Lung (tissue), 16 donors: ENCODE results near the gene WNT8B. TPM values are rescaled to one million over a fixed set of nuclear protein-coding genes. Genes with fewer than 3 reads are reported as not detected.

Source experiments
- ATAC-seq: fragments of 200-7000 bp; cut with Tn5 transposase; one replicate; pipeline ENCODE4 v1.9.1; 2020; ENCODE audit warnings: moderate number of reproducible peaks; ENCODE audit not compliant: insufficient read depth, low FRiP score
- DNase-seq, 3 donors: peaks; one replicate each; pipeline ENCODE4 v3.0.0-alpha.2; 2013 to 2017
- H3K27ac ChIP-seq, 2 donors: one replicate each; pipeline ENCODE4 v1.5.1; 2013; ENCODE audit warnings: mild to moderate bottlenecking in 2 of 2, moderate library complexity in 2 of 2, control low read depth in 1 of 2, inconsistent platforms in 1 of 2, low read depth in 1 of 2, low read length in 1 of 2
- H3K27me3 ChIP-seq, 3 donors: one replicate each; pipeline ENCODE4 v1.5.1; 2013; ENCODE audit warnings: low read length in 2 of 3; ENCODE audit not compliant: control insufficient read depth in 3 of 3, insufficient read depth in 3 of 3
- H3K36me3 ChIP-seq, 4 donors: one replicate each; pipeline ENCODE4 v1.5.1; 2013; ENCODE audit warnings: low read length in 4 of 4, mild to moderate bottlenecking in 1 of 4, moderate library complexity in 1 of 4; ENCODE audit not compliant: control insufficient read depth in 4 of 4, insufficient read depth in 4 of 4
- H3K4me1 ChIP-seq, 5 donors: one replicate each; pipeline ENCODE4 v1.5.1; 2013; ENCODE audit warnings: low read length in 5 of 5, mild to moderate bottlenecking in 2 of 5, moderate library complexity in 1 of 5; ENCODE audit not compliant: control insufficient read depth in 5 of 5, insufficient read depth in 5 of 5
- H3K4me3 ChIP-seq: one replicate; pipeline ENCODE4 v1.5.1; 2013; ENCODE audit warnings: mild to moderate bottlenecking, control low read depth, moderate library complexity
- H3K9ac ChIP-seq, 2 donors: one replicate each; pipeline ENCODE4 v1.5.1; 2013; ENCODE audit warnings: low read length in 2 of 2, control low read depth in 1 of 2; ENCODE audit not compliant: insufficient read depth in 1 of 2
- H3K9me3 ChIP-seq, 4 donors: one replicate each; pipeline ENCODE4 v1.5.1; 2013; ENCODE audit warnings: low read length in 3 of 4, mild to moderate bottlenecking in 1 of 4, moderate library complexity in 1 of 4; ENCODE audit not compliant: control insufficient read depth in 4 of 4, insufficient read depth in 3 of 4
- WGBS, 2 donors: extraction: QIAGEN DNeasy Blood & Tissue Kit; methylation state at CpG; one replicate each; pipeline ENCODE4 v1.1.7; 2013; 5-methylcytosine and 5-hydroxymethylcytosine counted together
- long read RNA-seq, 5 donors: transcript quantifications; one replicate each; lab custom pipeline, GENCODE V29; 2026
- polyA plus RNA-seq, 2 donors: library from polyadenylated mRNA; stranded (reverse); fragments of 200-250 nt; gene quantifications; one replicate each; pipeline ENCODE4 v1.2.1, GENCODE V29; 2013
- total RNA-seq, 2 donors: library from RNA; depleted of rRNA in 1 of 2; stranded (reverse); fragments of >200 nt in 1 of 2; gene quantifications; one replicate each; pipeline ENCODE4 v1.2.1, GENCODE V29; 2014 to 2021
- TF ChIP-seq, protein P1 (sequence below): IDR thresholded peaks from 2 replicates; pipeline ENCODE4 v1.5.1; 2012; ENCODE audit warnings: mild to moderate bottlenecking; ENCODE audit errors: control extremely low read depth, extremely low read depth
- donor health status: control.
- donor health status: control.
- donor health status: Bipolar disorder and iron deficiency.
- donor health status: healthy.
- donor health status: DM: yes; HTN: yes; CAD: no.

Gene WNT8B, protein sequence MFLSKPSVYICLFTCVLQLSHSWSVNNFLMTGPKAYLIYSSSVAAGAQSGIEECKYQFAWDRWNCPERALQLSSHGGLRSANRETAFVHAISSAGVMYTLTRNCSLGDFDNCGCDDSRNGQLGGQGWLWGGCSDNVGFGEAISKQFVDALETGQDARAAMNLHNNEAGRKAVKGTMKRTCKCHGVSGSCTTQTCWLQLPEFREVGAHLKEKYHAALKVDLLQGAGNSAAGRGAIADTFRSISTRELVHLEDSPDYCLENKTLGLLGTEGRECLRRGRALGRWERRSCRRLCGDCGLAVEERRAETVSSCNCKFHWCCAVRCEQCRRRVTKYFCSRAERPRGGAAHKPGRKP
- under 1 TPM in 1 of 2 donors, not detected in 1; 0.15 TPM for total RNA-seq
- under 1 TPM; 0.02 to 0.04 TPM for polyA plus RNA-seq
- long read RNA-seq, donor 1 = 0 reads
- long read RNA-seq, donor 2 = 0 reads
- long read RNA-seq, donor 3 = 0 reads
- long read RNA-seq, donor 4 = 0 reads
- long read RNA-seq, donor 5 = 0 reads

DNA sequence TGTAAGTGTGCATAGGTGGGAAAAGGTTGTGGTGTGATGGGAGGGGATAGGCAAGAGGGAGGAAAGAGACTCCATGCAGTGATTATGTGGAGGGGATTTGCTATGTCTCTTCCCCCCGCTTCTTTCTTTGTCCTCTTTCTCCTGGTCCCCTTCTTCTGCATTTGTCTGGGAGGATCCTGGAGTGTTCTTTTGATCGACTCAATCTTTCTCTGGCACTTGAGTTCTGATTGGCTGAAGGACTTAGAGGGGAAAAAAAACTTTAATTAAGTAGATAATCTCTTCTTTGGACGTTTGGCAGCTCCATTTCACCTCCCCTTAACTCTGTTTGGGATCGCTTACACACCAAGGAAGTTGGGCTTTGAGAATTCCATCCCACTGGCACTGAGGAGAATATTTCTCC lies at the start of gene WNT8B:
Gene WNT8B (plus strand): TSS at position 301 of the 400 bp plus-strand sequence. CDS start 160 bp downstream, outside the sequence.
- ATAC-seq = no peak
- TF ChIP-seq, protein P1, sequence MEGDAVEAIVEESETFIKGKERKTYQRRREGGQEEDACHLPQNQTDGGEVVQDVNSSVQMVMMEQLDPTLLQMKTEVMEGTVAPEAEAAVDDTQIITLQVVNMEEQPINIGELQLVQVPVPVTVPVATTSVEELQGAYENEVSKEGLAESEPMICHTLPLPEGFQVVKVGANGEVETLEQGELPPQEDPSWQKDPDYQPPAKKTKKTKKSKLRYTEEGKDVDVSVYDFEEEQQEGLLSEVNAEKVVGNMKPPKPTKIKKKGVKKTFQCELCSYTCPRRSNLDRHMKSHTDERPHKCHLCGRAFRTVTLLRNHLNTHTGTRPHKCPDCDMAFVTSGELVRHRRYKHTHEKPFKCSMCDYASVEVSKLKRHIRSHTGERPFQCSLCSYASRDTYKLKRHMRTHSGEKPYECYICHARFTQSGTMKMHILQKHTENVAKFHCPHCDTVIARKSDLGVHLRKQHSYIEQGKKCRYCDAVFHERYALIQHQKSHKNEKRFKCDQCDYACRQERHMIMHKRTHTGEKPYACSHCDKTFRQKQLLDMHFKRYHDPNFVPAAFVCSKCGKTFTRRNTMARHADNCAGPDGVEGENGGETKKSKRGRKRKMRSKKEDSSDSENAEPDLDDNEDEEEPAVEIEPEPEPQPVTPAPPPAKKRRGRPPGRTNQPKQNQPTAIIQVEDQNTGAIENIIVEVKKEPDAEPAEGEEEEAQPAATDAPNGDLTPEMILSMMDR = no peak
- 57% methylated on average over 4 of the region's 4 CpGs for WGBS, 2 donors

DNA sequence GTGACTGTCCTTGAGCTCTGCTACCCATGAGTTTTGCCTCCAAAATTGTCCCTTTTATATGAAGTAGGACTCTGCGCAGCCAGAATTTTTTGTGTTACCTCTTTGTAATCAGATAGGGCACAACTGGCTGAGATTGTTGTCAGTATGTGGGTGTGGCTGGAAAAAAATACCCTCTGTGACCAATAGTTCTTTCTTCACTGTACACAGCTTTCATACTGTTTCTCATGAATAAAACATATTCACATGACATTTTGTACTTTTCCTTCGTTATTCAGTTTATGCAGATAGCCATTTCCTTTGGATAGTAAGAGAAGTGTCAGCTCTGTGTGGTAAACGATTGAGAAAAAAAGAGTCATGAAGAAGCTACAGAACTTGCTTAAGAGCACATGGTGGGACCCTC lies 49.6 kb upstream of the WNT8B start:
- no peaks in the 10 kb centered on the region for H3K27me3 ChIP-seq
- no peak overlapping the region for H3K4me3 ChIP-seq
- no peak overlapping the region for H3K9ac ChIP-seq
- H3K9me3 ChIP-seq = no peaks in the 10 kb centered on the region
- no peaks in the 10 kb centered on the region for H3K36me3 ChIP-seq
- 76 to 79% methylated on average over 3 of the region's 3 CpGs for WGBS, 2 donors
- TF ChIP-seq, protein P1 = no peak
- H3K4me1 ChIP-seq = no peaks in the 10 kb centered on the region
- DNase-seq (no peak), ATAC-seq (no peak)
- no peak overlapping the region for H3K27ac ChIP-seq

More for the DNA sequence above, at the start of gene WNT8B:
- H3K9ac ChIP-seq = no peak within 1 kb of the TSS
- H3K27ac ChIP-seq = no peak within 1 kb of the TSS
- no peaks in the 10 kb centered on the region for H3K4me1 ChIP-seq
- H3K27me3 ChIP-seq = peaks cover 0 to 11% (median 4%) of the 10 kb centered on the region in 3 donors
- no peaks in the 10 kb centered on the region for H3K36me3 ChIP-seq
- no peak within 1 kb of the TSS for H3K4me3 ChIP-seq
- H3K9me3 ChIP-seq = no peaks in the 10 kb centered on the region
- no peak for DNase-seq

DNA sequence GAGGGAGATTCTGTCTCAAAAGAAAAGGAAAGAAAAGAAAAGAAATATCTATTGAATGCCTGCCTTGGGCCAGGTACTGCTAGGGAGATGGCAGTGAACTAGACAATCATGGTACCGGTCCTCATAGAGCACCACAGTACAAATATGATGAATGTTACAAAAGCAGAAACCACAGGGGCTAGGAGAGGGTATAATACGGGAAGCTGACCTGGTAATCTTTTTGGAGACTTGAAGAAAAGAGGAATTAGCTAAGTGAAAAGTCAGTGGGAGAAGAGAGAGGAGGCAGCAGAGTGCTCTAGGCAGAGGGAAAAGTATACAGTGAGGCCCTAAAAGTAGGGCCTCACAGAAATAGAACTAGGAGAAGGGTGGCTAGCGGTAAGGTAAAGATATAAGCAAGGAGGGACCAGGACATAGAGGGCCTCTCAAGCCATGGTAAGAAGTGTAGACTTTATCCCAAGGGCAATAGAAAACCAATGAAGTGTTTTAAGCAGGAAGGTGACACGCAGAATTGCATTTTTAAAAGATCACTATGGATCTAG lies 42.8 kb upstream of the WNT8B start:
- Histone ChIP-seq H3K36me3 (no peaks in the 10 kb centered on the region), H3K4me3 (no peak overlapping the region), H3K9ac (no peak overlapping the region), H3K9me3 (no peaks in the 10 kb centered on the region), H3K27ac (no peak overlapping the region), H3K4me1 (no peaks in the 10 kb centered on the region), H3K27me3 (peaks cover 0 to 4% (median 4%) of the 10 kb centered on the region in 3 donors)
- DNase-seq (no peak), ATAC-seq (no peak)
- WGBS, 2 donors = 60 to 81% methylated on average over 4 of the region's 4 CpGs
- TF ChIP-seq, protein P1 = no peak
